ENCODE data around the gene TMEM263. TPM values are rescaled to one million over a fixed set of nuclear protein-coding genes. Genes with fewer than 3 reads are reported as not detected.

Gene TMEM263
- total RNA-seq, 1 donor from 2014 or later: 35.8 TPM

- H3K9me3 ChIP-seq (replicated peaks): no peaks in the 10 kb centered on the region
- no peak for DNase-seq
- H3K4me1 ChIP-seq: no peaks in the 10 kb centered on the region
- H3K27me3 ChIP-seq (ENCODE audit: low read depth): peaks cover 50% of the 10 kb centered on the region
- no peak overlapping the region for H3K27ac ChIP-seq (replicated peaks)
- H3K36me3 ChIP-seq: no peaks in the 10 kb centered on the region
- intact Hi-C loops (cut with micrococcal nuclease): no loop called here
- no peak overlapping the region for H3K4me3 ChIP-seq
- TF ChIP-seq, protein P1, sequence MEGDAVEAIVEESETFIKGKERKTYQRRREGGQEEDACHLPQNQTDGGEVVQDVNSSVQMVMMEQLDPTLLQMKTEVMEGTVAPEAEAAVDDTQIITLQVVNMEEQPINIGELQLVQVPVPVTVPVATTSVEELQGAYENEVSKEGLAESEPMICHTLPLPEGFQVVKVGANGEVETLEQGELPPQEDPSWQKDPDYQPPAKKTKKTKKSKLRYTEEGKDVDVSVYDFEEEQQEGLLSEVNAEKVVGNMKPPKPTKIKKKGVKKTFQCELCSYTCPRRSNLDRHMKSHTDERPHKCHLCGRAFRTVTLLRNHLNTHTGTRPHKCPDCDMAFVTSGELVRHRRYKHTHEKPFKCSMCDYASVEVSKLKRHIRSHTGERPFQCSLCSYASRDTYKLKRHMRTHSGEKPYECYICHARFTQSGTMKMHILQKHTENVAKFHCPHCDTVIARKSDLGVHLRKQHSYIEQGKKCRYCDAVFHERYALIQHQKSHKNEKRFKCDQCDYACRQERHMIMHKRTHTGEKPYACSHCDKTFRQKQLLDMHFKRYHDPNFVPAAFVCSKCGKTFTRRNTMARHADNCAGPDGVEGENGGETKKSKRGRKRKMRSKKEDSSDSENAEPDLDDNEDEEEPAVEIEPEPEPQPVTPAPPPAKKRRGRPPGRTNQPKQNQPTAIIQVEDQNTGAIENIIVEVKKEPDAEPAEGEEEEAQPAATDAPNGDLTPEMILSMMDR (IDR thresholded peaks at IDR 0.05; ENCODE audit: borderline replicate concordance): no peak
These were observed 45.5 kb upstream of the TMEM263 start for GRCh38 chr12:106910202-106910601.

DNA sequence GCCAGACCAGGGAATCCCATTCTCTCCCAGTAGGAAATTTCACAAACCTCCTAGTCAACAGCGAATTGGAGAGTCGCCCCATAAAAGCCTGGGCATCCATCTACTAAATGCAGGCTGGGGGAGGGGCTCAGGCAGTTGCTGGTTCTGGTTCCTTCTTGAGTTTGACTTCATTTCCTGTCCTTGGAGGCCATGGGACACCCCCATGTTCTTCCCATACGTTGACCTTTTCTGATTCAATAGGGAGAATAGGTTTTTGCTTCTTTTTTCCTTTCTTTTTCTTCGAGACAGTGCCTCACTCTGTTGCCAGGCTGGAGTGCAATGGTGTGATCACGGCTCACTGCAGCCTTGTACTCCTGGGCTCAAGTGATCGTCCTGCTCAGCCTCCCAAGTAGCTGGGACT lies 44.1 kb upstream of the TMEM263 start:
- Histone ChIP-seq H3K4me3 (no peak overlapping the region), H3K4me1 (no peaks in the 10 kb centered on the region), H3K9me3 (replicated peaks) (no peaks in the 10 kb centered on the region), H3K36me3 (no peaks in the 10 kb centered on the region), H3K27ac (replicated peaks) (no peak overlapping the region), H3K27me3 (ENCODE audit: low read depth) (peaks cover 38% of the 10 kb centered on the region)
- TF ChIP-seq, protein P1 (IDR thresholded peaks at IDR 0.05; ENCODE audit: borderline replicate concordance): no peak
- intact Hi-C loops (cut with micrococcal nuclease): no loop called here
- DNase-seq: no peak

DNA sequence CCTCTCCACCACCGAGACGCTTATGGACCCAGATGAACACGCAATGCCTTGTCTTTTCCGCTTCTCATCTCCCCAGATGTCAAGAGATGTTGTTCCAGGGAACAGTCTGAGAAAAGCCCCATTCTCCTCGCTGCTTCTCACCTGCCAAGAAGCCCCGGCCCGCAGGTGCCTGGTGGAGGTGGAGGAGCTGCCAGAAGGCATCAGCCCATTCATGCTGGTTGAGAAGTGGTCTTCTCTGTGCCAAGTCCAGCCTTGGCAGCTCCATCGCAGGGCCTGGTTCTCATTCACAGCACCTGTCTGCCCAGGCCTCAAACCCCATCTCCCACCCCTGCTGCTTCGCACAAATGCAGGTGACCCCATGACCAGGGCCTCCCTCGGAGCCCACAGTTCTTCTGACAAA lies 42.3 kb upstream of the TMEM263 start:
- no peak for DNase-seq
- TF ChIP-seq, protein P1 (IDR thresholded peaks at IDR 0.05; ENCODE audit: borderline replicate concordance): no peak
- Histone ChIP-seq H3K27ac (replicated peaks) (no peak overlapping the region), H3K4me1 (no peaks in the 10 kb centered on the region), H3K27me3 (ENCODE audit: low read depth) (peaks cover 25% of the 10 kb centered on the region), H3K36me3 (no peaks in the 10 kb centered on the region), H3K4me3 (no peak overlapping the region), H3K9me3 (replicated peaks) (no peaks in the 10 kb centered on the region)
- intact Hi-C loops (cut with micrococcal nuclease): no loop called here

- TF ChIP-seq, protein P1 (IDR thresholded peaks at IDR 0.05; ENCODE audit: borderline replicate concordance): no peak
- H3K4me3 ChIP-seq: no peak overlapping the region
- no peak overlapping the region for H3K27ac ChIP-seq (replicated peaks)
- no peaks in the 10 kb centered on the region for H3K36me3 ChIP-seq
- H3K27me3 ChIP-seq (ENCODE audit: low read depth): peaks cover 12% of the 10 kb centered on the region
- DNase-seq: no peak
- no peaks in the 10 kb centered on the region for H3K4me1 ChIP-seq
- H3K9me3 ChIP-seq (replicated peaks): no peaks in the 10 kb centered on the region
- intact Hi-C loops (cut with micrococcal nuclease): loop anchor here (5.0 kb wide), 1 partner anchor 528 kb away; no protein-coding TSS in a partner anchor
These were observed 40.7 kb upstream of the TMEM263 start for GRCh38 chr12:106914796-106915634.

DNA sequence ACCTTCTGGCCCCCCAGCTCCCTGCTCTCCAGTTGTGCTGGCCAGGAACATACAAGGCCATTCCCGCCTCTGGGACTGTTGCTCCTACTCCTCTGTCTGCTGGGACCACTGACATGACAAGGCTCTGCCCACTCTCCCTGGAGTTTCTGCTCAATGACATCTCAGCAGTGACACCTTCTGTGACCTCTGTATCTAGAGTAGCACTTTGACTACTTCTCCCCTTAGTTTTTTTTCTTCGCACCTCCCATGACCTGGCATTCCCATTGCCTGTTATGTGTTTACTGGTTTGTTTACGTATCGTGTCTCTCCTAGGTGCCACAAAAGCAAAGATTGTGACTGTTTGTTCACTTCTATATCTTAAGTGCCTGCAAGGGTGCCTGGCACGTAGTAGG lies 40.1 kb upstream of the TMEM263 start:
- intact Hi-C loops (cut with micrococcal nuclease): loop anchor here (5.0 kb wide), 1 partner anchor 528 kb away; no protein-coding TSS in a partner anchor
- TF ChIP-seq, protein P1 (IDR thresholded peaks at IDR 0.05; ENCODE audit: borderline replicate concordance): no peak
- no peaks in the 10 kb centered on the region for H3K4me1 ChIP-seq
- no peaks in the 10 kb centered on the region for H3K9me3 ChIP-seq (replicated peaks)
- peaks cover 12% of the 10 kb centered on the region for H3K27me3 ChIP-seq (ENCODE audit: low read depth)
- no peak overlapping the region for H3K4me3 ChIP-seq
- no peak for DNase-seq
- H3K27ac ChIP-seq (replicated peaks): no peak overlapping the region
- H3K36me3 ChIP-seq: no peaks in the 10 kb centered on the region

Measured in left ventricle myocardium inferior (tissue), 1 donor.